Cortex of kidney (tissue), 1 donor: ENCODE measurements around the gene ZNF362.

Experiments used
- DNase-seq: peaks from one replicate; lab custom pipeline; 2025; lab: John Stamatoyannopoulos, UW

The ZNF362 gene

DNA sequence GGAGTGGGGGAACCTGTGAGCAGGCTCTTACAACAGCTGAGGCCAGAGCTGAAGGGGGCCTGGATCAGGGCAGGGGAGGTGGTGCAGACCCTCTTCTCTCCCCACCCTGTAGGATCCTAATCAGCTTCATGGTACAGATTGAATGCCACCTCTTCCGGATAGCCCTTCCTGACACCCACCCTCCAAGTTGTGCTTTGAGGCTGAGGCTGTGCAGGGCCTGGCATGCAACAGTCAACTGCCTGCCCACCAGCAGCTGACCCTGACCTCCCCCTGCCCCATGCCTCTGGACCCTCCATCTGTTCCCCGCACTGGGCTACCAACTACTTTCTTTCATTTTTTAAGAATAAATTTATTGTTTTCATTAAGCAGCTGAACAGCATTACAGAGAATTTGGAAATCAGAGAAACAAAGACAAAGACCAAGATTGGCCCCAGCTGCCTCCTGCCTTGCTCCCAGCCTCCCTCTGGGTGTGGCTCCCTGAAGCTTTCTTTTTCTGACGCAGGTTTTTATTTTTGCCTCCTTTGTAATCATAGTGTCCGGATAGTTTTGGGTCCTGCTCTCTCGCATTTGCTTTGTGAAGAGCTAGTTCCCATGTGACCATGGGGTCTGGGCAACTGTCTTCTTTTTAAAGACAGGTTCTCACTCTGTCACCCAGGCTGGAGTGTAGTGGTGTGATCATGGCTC, 12.8 kb downstream of the ZNF362 start:
- no peak for DNase-seq

DNA sequence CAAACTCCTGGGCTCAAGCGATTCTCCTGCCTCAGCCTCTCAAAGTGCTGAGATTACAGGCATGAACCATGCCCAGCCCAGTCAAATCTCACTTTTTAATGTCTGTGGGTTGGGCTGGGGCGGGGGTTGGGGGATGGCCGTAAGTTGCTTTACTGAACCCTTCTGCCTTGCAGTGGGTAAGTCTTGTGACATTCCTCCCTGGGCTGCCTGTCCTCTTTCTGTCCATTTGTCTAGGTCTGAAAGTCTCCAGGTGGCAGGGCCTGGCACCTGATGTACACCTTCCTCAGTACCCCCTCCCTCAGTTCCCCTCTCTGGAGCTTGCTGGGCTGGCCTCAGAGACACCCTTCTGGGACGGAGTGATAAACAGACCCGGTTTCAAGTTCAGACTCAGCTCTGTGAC, 13.3 kb downstream of the ZNF362 start:
- no peak for DNase-seq

DNA sequence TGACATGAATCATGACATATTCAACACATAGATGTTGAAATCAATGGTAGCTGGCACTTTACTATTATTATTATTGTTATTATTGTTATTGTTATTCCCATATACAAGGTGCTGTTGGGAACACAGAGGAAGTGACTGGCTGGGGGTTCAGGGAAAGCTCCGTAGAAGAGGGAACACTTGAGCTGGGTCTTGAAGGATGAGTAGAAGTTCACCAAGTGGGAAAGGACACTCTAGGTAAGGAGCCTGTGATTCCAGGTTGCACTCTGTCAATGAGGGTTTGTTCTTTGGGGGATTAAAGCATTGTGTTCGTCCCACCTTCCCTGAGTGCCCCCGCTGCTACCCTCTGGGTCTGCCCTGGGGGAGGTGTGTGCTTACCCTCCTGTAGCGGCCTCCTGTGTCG, 14.1 kb downstream of the ZNF362 start:
- no peak for DNase-seq

DNA sequence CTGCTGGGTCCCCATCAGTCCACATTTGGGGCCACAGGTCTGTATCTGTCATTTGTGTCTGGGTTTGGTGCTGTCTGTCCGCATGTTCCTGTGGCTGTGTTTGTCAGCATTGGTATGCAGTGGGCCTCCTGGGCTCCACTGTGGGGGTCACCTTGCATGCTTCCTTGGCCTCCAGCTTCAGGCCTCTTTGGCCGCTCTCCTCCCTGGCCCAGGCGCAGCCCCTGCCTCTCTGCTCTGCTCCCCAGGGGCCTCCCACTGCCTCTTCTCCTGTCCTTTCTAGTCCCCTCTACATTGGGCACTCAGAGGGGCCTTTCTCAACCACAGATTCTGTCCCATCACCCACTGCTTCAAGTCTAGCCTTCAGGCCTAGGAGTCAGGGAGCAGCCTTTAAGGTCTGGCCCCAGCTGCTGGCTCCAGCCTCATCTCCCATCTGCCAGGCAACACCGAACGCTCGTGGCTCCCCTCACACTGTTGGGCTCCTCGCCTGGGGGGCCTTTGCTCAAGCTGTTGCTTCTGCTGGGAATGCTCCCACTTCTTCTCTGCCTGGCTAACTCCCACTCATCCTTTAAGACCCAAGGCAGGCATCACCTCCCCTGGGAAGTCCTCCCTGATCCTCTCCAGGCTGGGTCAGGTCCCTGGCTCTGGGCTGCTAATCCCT, 14.6 kb downstream of the ZNF362 start:
- DNase-seq = no peak

DNA sequence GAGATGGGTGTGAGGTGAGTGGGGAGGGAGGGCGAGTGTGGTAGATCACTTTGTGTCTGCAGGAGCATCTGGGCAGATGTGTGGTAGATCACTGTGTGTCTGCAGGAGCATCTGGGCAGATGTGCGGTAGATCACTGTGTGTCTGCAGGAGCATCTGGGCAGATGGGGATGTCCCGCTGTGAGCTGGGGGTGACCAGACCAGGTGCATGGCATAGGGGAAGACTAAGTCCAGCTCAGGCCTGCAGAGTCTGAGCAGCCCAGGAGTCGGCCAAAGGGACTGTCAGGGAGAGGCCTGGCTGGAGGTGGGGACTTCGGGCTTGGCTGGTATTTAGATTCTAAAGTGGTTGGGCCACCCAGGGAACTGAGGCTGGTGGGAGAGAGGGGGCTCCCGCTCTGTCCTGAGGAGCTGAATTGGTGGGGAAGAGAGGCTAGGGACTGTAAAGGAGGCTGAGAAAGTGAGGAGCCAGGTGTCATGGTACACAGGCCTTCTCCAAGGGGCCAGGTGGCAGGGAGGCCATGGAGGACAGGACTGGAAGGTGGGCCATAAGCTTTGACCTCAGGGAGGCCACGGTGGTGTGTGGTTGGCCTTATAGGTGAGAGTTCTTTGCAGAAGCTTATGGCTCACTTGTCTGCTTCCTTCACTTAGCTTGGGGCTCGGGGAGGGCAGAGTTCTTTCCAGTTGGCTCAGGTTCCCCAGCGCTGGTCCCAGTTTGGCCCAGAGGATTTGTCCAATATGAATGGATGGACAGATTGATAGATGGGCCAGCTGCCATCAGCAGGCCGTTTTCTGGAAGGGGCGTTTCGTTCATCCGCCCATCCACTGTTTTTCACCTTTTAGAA, 15.6 kb downstream of the ZNF362 start:
- no peak for DNase-seq

DNA sequence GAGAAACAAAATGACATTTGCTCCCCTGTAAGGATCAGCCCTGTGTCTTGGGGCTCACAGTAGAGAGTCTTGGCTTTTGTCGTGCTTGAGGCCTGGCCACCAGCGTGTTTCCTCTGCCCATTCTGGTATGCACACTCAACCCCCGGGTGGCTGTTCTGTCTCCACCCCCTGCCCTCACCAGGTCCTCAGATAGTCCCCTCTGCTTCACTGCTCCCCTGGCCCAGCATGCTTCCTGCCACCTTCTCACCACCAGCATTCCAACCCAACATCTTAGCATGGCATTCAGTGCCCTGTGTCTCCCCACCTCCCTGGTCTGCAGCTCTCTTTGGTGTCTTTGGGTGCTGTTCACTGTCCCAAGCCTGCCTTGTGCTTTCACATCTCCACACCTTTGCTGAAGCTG, 16.2 kb downstream of the ZNF362 start:
- no peak for DNase-seq

DNA sequence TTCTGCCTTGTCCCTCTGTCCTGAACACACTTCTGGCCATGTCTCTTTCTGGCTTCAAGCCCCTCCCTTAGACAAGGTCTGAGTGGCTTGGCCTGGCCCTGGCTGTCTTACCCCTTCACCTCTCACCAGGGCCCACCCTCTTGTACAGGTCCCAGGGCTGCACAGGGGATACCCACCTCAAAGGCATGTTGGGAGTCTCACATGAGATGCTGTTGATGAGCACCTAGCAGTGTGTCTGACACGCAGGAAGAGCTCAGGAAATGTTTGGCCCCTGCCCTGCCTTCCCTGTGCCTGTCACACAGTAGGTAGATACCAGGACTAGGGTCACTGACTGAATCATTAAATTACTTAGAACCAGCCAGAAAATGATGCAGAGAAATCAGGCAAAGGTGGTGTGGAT, 16.6 kb downstream of the ZNF362 start:
- no peak for DNase-seq

DNA sequence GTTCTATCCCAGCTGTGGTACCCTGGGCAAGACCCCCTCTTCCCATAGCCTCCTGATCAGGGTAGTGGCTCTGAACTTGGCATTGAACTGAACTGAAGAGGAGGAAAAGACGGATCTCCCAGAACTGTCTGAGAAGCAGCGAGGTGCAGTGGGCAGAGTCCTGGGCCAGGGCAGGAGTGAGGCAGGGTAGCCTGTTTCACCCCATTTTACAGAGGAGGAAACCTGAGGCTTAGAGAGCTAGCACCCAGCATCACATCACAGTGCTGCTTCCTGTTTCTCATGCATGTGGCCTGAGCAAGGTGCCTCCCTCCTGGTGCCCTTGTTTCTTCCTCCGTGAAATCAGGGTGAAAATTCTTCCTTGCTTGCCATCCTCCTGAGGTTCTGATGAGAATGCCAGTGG, 17.1 kb downstream of the ZNF362 start:
- DNase-seq = no peak

DNA sequence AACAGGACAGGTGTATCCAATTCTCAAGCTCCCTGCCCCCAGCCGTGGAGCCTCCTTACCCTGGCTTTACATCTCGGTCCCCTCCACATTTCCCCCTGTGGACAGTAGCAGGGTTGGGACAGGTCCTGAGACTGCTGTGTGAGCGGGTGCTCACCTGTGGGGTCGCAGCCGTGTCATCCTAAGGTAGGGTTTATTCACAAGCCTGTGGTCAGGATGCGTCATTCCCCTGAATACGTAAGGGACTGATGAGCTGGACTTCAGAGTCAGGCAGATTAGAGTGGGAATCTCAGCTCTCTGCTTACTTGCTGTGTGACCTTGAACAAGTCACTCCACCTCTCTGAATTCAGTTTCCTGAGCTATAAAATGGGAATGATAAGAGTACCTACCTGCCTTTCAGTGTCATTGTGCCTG, 17.7 kb downstream of the ZNF362 start:
- no peak for DNase-seq

DNA sequence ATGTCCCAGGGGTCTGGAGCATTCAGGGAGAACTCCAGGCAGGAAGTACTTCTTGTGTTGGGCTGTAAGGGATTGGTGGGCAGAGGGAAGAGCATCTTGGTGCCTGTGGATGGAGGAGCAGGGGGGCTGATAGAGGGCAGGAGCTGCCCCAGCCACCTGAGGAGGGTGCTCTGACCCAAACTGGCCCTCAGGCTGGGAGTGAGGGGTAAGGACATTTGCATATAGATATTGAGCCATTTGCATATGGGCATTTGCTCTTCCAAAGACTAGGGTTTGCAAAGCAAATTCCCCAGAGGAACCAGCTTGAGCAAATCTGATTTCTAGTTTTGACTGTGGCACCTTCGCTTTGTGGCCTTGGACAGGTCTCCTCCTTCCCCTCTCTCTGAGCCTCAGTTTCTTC, 18.2 kb downstream of the ZNF362 start:
- no peak for DNase-seq

DNA sequence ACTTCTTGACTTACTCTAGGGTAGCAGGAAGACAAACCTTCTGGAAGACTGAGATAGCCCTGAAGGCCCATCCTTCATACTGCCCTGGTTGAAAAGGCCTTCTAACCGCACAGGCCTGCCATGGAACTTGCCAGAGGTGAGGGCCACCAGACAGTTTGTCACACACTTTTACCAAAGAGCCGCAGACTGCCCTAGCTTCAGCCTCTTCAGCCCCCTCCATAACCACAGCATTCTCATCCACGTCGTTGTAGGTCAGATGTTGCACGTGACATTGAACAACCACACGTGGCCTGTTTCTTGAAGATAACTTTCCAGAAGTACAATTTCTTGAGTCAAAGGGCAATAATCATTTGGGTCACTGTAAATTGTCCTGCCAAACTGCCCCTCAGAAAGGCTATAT, 18.9 kb downstream of the ZNF362 start:
- no peak for DNase-seq

DNA sequence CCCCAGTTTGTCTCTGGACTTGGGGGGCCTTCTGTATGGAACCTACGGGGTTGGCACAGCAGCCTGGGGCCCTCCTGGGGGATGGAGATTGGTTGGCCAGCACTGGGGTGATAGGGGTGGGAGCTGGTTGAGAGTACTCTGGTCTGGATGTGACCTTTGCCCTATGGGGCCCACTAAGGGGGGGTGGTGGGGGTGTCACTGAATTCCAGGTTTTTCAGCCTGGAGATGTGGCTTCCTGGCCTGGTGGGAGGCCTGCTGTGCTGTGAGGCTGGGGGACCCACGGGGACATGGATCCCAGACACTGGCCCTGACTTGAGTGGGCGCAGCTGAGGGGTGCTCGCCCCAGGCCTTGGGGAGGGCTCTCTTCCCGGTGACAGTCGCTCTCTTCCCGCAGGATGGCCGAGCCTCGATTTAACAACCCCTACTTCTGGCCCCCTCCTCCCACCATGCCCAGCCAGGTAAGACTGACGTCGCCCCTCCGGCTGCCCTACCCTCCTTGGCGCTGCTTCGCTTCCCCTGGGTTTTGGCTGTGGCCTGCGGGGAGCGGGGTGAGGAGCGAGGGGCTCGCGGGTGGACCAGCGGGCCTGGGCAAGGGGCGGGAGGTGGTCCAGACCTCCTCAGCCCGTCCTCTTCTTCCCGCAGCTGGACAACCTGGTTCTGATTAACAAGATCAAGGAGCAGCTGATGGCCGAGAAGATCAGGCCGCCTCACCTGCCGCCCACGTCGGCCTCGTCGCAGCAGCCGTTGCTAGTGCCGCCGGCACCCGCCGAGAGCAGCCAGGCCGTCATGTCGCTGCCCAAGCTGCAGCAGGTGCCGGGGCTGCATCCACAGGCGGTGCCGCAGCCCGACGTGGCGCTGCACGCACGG, 19.6 kb downstream of the ZNF362 start:
- DNase-seq = no peak

DNA sequence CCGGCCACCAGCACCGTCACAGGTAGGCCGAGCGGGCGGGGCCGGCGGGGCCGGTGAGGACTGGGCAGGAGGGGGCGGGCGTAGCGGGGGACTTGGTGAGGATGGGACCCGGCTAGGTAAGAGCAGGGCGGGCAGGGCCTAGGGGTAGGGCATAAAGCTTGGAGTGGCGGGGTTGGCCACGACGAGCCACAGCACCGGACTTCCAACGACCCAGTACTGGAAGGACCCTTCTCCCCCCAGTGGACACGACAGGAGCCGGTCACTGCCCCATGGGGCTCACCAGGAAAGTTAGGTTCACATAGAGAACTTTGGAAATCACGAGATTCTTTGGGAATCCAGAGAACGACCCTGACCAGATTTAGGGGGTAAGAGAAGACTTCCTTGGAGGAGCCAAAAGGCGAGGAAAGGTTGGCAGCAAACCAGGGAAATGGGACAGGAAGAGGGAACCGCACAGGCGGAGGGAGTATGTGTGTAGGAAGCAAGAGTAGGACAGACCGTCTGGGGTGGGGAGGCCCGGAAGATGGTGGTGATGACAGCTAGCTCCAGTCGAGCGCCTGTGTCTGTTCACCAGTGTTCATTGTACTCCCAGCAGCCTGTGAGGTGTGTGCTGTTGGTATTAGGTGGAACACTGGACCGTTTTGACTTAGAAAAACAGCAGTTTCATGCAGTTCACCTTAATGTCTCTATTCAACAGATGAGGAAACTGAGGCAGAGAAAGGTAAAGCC, 20.4 kb downstream of the ZNF362 start:
- DNase-seq = no peak

DNA sequence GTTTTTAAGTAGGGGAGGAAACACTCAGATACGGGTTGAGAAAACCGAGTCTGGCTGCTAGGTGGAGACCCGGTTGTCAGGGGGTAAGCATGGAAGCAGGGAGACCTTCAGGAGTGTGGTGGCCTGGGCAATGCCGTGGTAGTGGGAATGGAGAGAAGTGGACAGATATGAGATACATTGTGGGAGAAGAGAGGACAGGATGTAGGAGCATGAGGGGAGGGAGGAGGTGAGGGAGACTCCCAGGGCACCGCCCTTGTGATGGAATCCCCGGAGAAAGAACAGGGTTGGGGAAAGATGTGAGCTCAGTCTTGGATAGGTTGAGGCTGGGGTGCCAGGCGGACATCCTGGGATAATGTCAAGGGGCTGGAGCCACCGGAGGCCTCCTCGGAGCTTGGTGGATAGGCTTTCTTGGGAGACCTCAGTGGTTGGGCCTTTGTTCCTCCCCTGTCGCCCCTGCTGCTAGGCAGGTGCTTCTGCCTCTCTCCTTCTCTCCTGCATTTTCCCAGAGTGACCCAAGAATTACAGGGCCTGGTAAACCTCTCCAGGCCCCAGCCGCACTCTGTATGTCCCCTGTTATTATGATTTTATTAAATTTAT, 21.3 kb downstream of the ZNF362 start:
- no peak for DNase-seq

DNA sequence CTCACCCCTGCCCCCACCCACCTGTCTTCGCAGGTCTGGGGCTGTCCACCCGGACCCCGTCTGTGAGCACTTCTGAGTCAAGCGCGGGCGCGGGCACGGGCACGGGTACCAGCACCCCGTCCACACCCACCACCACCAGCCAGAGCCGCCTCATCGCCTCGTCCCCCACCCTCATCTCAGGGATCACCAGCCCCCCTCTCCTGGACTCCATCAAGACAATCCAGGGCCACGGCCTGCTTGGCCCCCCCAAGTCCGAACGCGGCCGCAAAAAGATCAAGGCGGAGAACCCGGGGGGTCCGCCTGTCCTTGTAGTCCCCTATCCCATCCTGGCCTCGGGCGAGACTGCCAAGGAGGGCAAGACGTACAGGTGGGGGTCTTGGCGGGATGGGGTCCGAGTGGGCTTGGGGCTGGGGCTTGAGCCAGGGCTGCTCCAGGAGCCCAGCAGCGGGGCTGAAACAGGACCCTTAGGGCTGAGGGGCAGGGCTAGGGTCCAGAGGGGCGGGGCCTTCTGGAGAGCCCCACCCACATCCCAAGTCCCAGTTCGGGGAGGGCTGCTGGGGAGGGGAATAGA, 23.9 kb downstream of the ZNF362 start:
- DNase-seq = no peak

DNA sequence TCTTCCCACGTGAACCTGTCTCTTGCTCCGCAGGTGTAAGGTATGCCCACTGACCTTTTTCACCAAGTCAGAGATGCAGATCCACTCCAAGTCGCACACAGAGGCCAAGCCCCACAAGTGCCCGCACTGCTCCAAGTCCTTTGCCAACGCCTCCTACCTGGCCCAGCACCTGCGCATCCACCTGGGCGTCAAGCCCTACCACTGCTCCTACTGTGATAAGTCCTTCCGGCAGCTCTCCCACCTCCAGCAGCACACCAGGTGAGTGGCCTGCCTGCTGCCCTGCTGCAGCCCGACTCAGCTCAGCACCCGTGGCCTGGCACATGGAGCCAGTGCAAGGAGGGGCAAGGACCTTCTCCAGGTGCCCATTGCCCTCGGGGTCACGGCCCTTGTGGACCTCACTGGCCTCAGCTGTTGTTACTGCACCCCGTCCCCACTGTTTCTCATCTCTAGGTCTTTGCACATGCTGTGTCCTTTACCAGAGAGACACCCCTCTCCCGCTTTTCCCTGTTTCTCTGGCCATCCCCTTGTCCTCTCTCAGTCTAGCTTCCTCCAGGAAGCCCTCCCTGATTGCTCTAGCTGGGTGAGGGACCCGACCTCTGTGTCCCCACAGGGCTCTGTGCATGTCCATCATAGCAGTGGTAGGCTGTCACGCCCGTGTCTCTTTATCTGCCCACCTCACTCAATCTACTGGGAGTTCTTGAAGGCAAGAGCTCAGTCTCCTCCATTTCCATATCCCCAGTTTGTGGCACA, 25.4 kb downstream of the ZNF362 start:
- DNase-seq = no peak

DNA sequence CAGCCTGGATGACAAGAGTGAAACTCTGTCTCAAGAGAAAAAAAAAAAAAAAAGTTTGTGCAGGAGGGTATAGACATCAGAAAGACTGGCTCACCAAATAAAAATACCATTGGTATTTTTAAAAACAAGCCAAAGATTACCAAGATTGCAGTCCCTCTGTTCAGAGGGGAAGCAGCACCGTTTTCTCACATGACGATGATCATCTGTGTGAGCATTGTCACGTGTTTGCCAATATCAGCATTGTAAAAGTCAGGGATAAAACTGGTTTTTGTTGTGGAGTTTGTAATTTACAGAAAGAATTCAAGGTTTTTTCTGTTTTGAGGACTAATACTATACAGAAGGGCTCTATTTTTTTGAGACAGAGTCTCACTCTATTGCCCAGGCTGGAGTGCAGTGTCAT, 26.5 kb downstream of the ZNF362 start:
- DNase-seq = no peak

DNA sequence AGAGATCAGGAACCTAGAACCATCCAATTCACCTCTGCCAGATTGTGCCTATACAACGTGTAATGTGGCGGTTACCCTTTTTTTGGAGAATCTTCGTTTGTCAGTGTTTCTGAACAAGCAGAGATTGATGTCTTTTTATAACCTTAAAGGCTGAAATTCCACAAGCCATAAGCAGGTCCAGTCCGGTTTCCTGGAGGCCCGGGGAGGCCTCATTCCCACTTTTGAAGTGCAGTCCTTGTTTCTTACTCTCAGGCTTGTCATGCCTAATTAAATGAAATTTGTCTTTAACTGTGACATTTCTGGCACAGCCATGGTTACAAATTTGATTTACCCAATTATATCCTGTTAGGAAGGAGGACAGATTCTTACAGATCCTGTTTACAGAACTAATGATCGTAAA, 27.8 kb downstream of the ZNF362 start:
- DNase-seq = no peak

DNA sequence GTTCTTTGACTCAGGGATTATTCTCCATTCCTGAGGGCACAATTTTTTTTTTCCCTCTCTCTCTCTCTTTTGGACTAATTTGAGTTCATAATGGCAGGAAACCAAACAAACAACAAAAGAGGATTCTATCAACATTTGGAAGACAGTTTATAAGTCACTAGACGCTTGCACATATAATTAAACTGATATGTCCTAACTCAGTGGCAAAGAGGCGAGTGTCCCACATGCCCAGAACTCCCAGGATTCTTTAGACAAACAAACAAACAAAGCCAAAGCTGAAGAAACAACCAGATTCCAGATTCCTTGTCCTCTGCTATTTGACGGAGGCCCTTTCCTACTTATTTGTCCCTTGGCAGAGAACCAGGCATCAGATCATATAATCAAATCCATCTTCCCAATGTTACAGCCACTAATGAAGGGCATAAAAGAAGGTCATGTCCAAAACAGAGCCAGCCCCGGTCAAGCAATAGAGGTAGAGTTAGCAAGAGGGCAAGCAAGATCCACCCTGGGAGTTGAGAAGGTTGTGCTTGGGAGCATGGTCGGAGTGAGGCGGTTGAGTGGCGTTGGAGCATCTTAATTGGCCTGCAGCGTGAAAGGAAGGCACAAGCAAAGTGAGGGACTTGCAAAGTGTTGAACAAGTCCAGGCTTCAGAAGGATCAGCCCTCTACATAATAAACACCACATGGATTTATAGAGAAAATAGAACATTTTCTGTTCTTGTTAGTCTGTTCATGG, 30.3 kb downstream of the ZNF362 start:
- no peak for DNase-seq
